ENCODE measurements around the gene IGF2R. TPM values are rescaled to one million over a fixed set of nuclear protein-coding genes. Genes with fewer than 3 reads are reported as not detected.
A peak's percentile ranks its signal among the peaks of the same experiment; 100 is the strongest.

IGF2R gene
- total and polyA plus RNA-seq, 2 of the 13 experiments (the other 11 are each of a cell fraction or from before 2014, with no cell fraction given), result 38.3 to 70.0 TPM

DNA sequence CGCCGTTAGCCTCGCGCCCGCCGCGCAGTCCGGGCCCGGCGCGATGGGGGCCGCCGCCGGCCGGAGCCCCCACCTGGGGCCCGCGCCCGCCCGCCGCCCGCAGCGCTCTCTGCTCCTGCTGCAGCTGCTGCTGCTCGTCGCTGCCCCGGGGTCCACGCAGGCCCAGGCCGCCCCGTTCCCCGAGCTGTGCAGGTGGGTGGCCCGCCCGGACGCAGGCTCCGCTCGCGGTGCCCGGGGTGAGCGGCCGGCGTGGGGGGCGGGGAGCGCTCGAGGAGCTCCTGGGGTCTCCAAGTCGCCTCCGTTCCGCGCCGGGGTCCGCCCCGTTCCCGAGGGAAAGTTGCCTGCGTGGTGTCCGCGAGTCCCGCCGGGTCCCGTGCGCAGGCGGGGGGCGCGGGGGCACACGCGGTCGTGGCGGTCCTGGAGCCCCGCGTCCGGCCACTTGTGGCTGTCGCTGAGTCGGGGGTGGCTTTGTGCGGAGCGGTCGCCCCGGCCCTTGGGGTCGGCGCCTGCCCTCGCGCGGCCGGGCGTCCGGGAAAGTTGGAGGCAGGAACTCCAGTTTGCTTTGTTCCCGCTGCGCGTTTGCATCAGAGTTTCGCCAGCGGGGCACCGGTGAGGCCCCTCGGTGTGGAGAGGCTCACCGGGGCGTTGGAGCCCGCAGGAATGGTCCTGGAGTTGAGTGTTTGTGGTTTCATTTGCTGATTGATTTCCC is 476 bp downstream of the IGF2R start (continued):
- TF ChIP-seq, protein P1, sequence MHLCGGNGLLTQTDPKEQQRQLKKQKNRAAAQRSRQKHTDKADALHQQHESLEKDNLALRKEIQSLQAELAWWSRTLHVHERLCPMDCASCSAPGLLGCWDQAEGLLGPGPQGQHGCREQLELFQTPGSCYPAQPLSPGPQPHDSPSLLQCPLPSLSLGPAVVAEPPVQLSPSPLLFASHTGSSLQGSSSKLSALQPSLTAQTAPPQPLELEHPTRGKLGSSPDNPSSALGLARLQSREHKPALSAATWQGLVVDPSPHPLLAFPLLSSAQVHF (CRISPR knock-in tag; IDR thresholded peaks at IDR 0.05), result no peak; the same call in 1 of the 2 replicates
- TF ChIP-seq SNAPC4 (CRISPR knock-in tag; IDR thresholded peaks at IDR 0.05), result no peak
- TF ChIP-seq ZBTB38 (CRISPR knock-in tag; IDR thresholded peaks at IDR 0.05), result no peak
- TF ChIP-seq SSRP1 (CRISPR knock-in tag; IDR thresholded peaks at IDR 0.05), result no peak
- TF ChIP-seq MED13 (CRISPR knock-in tag; IDR thresholded peaks at IDR 0.05), result no peak; the same call in 1 of the 2 replicates
- peak; percentile 53 for TF ChIP-seq PTBP1 (IDR thresholded peaks at IDR 0.05; ENCODE audit: low read depth, low read length, poor library complexity, severe bottlenecking)
- TF ChIP-seq, protein P2, sequence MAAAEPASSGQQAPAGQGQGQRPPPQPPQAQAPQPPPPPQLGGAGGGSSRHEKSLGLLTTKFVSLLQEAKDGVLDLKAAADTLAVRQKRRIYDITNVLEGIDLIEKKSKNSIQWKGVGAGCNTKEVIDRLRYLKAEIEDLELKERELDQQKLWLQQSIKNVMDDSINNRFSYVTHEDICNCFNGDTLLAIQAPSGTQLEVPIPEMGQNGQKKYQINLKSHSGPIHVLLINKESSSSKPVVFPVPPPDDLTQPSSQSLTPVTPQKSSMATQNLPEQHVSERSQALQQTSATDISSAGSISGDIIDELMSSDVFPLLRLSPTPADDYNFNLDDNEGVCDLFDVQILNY (CRISPR knock-in tag; conservative IDR thresholded peaks at IDR 0.05), result no peak
- TF ChIP-seq KLF13 (CRISPR knock-in tag; IDR thresholded peaks at IDR 0.05), result no peak
- no peak for TF ChIP-seq TOE1 (CRISPR knock-in tag; IDR thresholded peaks at IDR 0.05)
- peak; percentile 45 for TF ChIP-seq TAF15 (IDR thresholded peaks at IDR 0.05; ENCODE audit: low read depth, low read length, poor library complexity, severe bottlenecking)
- TF ChIP-seq, protein P3, sequence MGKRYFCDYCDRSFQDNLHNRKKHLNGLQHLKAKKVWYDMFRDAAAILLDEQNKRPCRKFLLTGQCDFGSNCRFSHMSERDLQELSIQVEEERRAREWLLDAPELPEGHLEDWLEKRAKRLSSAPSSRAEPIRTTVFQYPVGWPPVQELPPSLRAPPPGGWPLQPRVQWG (CRISPR knock-in tag; IDR thresholded peaks at IDR 0.05; ENCODE audit: borderline replicate concordance, low read depth), result no peak
- TF ChIP-seq KDM5A (IDR thresholded peaks at IDR 0.05; ENCODE audit: borderline replicate concordance, low read length), result peak; percentile 74
- peak; percentile 86 for TF ChIP-seq ZNF563 (CRISPR knock-in tag; IDR thresholded peaks at IDR 0.05)
- no peak for TF ChIP-seq NFE2 (CRISPR knock-in tag; IDR thresholded peaks at IDR 0.05)
- TF ChIP-seq ZNF530 (CRISPR knock-in tag; IDR thresholded peaks at IDR 0.05; ENCODE audit: low read depth), result no peak
- no peak for TF ChIP-seq ZNF292 (CRISPR knock-in tag; IDR thresholded peaks at IDR 0.05; ENCODE audit: borderline replicate concordance, low read depth)
- TF ChIP-seq SIN3B (IDR thresholded peaks at IDR 0.05; ENCODE audit: low read length), result no peak
- no peak; the same call in 1 of the 2 replicates for TF ChIP-seq SIN3A (IDR thresholded peaks at IDR 0.05; ENCODE audit: borderline replicate concordance, low read depth, low read length)
- no peak for TF ChIP-seq ZFP36L1 (CRISPR knock-in tag; IDR thresholded peaks at IDR 0.05)
- TF ChIP-seq RXRA (CRISPR knock-in tag; IDR thresholded peaks at IDR 0.05), result 0 out of 2 replicates have a peak, but pooled peaks have one; percentile 40
- 0 out of 2 replicates have a peak, but pooled peaks have one; percentile 9 for TF ChIP-seq HOXA3 (CRISPR knock-in tag; IDR thresholded peaks at IDR 0.05)

All from HepG2 (cell line).